Fibroblast of lung (primary cell): ENCODE measurements around the gene MYOM1. TPM values are rescaled to one million over a fixed set of nuclear protein-coding genes. Genes with fewer than 3 reads are reported as not detected.

Experiments used
- DNase-seq, 2 donors: peaks; one replicate each; pipeline versions ENCODE4 v3.0.0 to v3.0.0-alpha.2; 2010; ENCODE audit warnings: low read depth in 2 of 2
- H2AFZ ChIP-seq: 2 replicates; pipeline ENCODE4 v1.5.1; 2012; ENCODE audit warnings: low read length, control low read depth, inconsistent platforms
- H3K27ac ChIP-seq: 2 replicates; pipeline ENCODE4 v1.5.1; 2011; ENCODE audit warnings: low read length, control low read depth; ENCODE audit not compliant: insufficient read depth
- H3K27me3 ChIP-seq: 2 replicates; pipeline ENCODE4 v1.5.1; 2011; ENCODE audit warnings: mild to moderate bottlenecking, low read length; ENCODE audit not compliant: control insufficient read depth, insufficient read depth
- H3K36me3 ChIP-seq: 2 replicates; pipeline ENCODE4 v1.5.1; 2011; ENCODE audit warnings: low read length; ENCODE audit not compliant: control insufficient read depth, insufficient read depth
- H3K4me1 ChIP-seq: 2 replicates; pipeline ENCODE4 v1.5.1; 2011; ENCODE audit warnings: low read length; ENCODE audit not compliant: control insufficient read depth, insufficient read depth; ENCODE audit errors: extremely low read depth
- H3K4me2 ChIP-seq: 2 replicates; pipeline ENCODE4 v1.5.1; 2011; ENCODE audit warnings: low read length, control low read depth; ENCODE audit not compliant: insufficient read depth; ENCODE audit errors: extremely low read depth
- H3K4me3 ChIP-seq, 4 experiments: fragments of 200-600 bp in 1 of 4; sonication (generic) in 1 of 4; replicated peaks in 1 of 4; 2 replicates each; pipeline ENCODE4 v1.5.1; 2011 to 2016; ENCODE audit warnings: low read length in 4 of 4, low read depth in 3 of 4, mild to moderate bottlenecking in 3 of 4, control low read depth in 2 of 4, inconsistent platforms in 1 of 4, mixed read lengths in 1 of 4; ENCODE audit not compliant: insufficient read depth in 1 of 4; ENCODE audit errors: control extremely low read depth in 1 of 4
- H3K79me2 ChIP-seq: 2 replicates; pipeline ENCODE4 v1.5.1; 2012; ENCODE audit warnings: mild to moderate bottlenecking, low read length, inconsistent platforms; ENCODE audit not compliant: control insufficient read depth, insufficient read depth
- H3K9ac ChIP-seq: 2 replicates; pipeline ENCODE4 v1.5.1; 2011; ENCODE audit warnings: mild to moderate bottlenecking, low read length, control low read depth; ENCODE audit not compliant: insufficient read depth
- H3K9me3 ChIP-seq: 2 replicates; pipeline ENCODE4 v1.5.1; 2012; ENCODE audit warnings: low read depth, low read length; ENCODE audit not compliant: control insufficient read depth, insufficient read depth
- H4K20me1 ChIP-seq: 2 replicates; pipeline ENCODE4 v1.5.1; 2011; ENCODE audit warnings: low read length; ENCODE audit not compliant: control insufficient read depth, insufficient read depth; ENCODE audit errors: extremely low read depth
- CTCF ChIP-seq, 2 donors: IDR thresholded peaks in 1 of 2; conservative IDR thresholded peaks in 1 of 2; 1 replicate in 1 of 2; 2 replicates in 1 of 2; pipeline ENCODE4 v1.5.1; 2011 to 2012; ENCODE audit warnings: low read length in 2 of 2, control low read depth in 1 of 2, inconsistent platforms in 1 of 2, low read depth in 1 of 2, mild to moderate bottlenecking in 1 of 2
- EZH2 ChIP-seq: IDR thresholded peaks from 2 replicates; pipeline ENCODE4 v1.5.1; 2012; ENCODE audit warnings: low read length, control low read depth, mild to moderate bottlenecking; ENCODE audit errors: missing control alignments
- polyA plus RNA-seq, 2 donors: library from polyadenylated mRNA; depleted of rRNA in 1 of 2; stranded (reverse) in 1 of 2; unstranded in 1 of 2; fragments of >200 nt; gene quantifications; 2 replicates each; pipeline ENCODE4 v1.2.1, GENCODE V29; 2011 to 2012; ENCODE audit warnings: missing spikeins in 1 of 2
- total RNA-seq: library from RNA; depleted of rRNA; stranded (reverse); fragments of >200 nt; gene quantifications from 2 replicates; pipeline ENCODE4 v1.2.1, GENCODE V29; 2014

The MYOM1 gene
- total and polyA plus RNA-seq, 2 donors (not counting 1 experiment from before 2014, with no cell fraction given): 0.07 to 0.83 TPM

DNA sequence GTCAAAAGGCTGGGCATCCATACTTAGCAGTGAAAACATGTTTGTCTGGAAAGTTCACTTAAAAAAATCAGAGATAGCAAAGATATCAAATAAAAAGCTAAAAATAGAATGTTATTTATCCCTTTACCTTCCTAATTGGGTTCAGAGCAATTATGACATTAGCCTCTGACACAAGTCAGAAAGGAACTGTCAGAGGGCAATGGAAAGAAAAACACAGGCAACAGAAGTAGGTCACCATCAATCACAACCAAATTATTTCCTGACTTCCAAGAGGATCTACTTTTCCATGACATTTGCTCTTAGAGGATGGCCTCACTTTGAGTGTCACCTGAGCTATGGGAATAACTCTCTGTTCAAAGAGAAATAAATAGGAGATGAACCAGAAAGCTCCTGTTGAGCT, 27.5 kb downstream of the MYOM1 start:
- H3K4me3 ChIP-seq: no peak overlapping the region
- no peak overlapping the region for H3K27ac ChIP-seq
- TF ChIP-seq CTCF (conservative IDR thresholded peaks at IDR 0.05 in 1 of 2, IDR thresholded peaks at IDR 0.05 in 1 of 2; ENCODE audit: low read depth in 1 of 2, low read length in 2 of 2) (no peak), EZH2 (no peak)
- H3K9ac ChIP-seq: no peak overlapping the region
- H3K4me2 ChIP-seq: no peak overlapping the region
- no peak overlapping the region for H2AFZ ChIP-seq
- no peaks in the 10 kb centered on the region for H3K4me1 ChIP-seq
- DNase-seq: no peak
- no peaks in the 10 kb centered on the region for H3K36me3 ChIP-seq
- no peaks in the 10 kb centered on the region for H4K20me1 ChIP-seq
- H3K9me3 ChIP-seq: no peaks in the 10 kb centered on the region
- H3K27me3 ChIP-seq: no peaks in the 10 kb centered on the region
- H3K79me2 ChIP-seq: no peaks in the 10 kb centered on the region

- TF ChIP-seq EZH2: no peak
- TF ChIP-seq CTCF (conservative IDR thresholded peaks at IDR 0.05 in 1 of 2, IDR thresholded peaks at IDR 0.05 in 1 of 2; ENCODE audit: low read depth in 1 of 2, low read length in 2 of 2): no peak
- Histone ChIP-seq H3K27ac (no peak overlapping the region), H3K36me3 (no peaks in the 10 kb centered on the region), H2AFZ (no peak overlapping the region), H3K4me2 (no peak overlapping the region), H3K79me2 (no peaks in the 10 kb centered on the region), H3K9me3 (no peaks in the 10 kb centered on the region), H3K9ac (no peak overlapping the region), H3K4me3 (no peak overlapping the region), H4K20me1 (no peaks in the 10 kb centered on the region), H3K4me1 (no peaks in the 10 kb centered on the region), H3K27me3 (no peaks in the 10 kb centered on the region)
- no peak for DNase-seq
Measured at GRCh38 chr18:3190610-3191009, 29.2 kb downstream of the MYOM1 start.

GRCh38 chr18:3189884-3190283, 29.9 kb downstream of the MYOM1 start:
- H3K4me3 ChIP-seq: no peak overlapping the region
- TF ChIP-seq EZH2: no peak
- TF ChIP-seq CTCF (conservative IDR thresholded peaks at IDR 0.05 in 1 of 2, IDR thresholded peaks at IDR 0.05 in 1 of 2; ENCODE audit: low read depth in 1 of 2, low read length in 2 of 2): no peak
- no peaks in the 10 kb centered on the region for H3K4me1 ChIP-seq
- H3K27me3 ChIP-seq: no peaks in the 10 kb centered on the region
- H3K9ac ChIP-seq: no peak overlapping the region
- no peaks in the 10 kb centered on the region for H3K79me2 ChIP-seq
- no peak overlapping the region for H3K4me2 ChIP-seq
- H2AFZ ChIP-seq: no peak overlapping the region
- H4K20me1 ChIP-seq: no peaks in the 10 kb centered on the region
- no peak for DNase-seq
- no peaks in the 10 kb centered on the region for H3K9me3 ChIP-seq
- H3K36me3 ChIP-seq: no peaks in the 10 kb centered on the region
- H3K27ac ChIP-seq: no peak overlapping the region
